SKM-1 treated with dmso at 0.1 percent for 144 hours (cell line): ENCODE data around the gene CDC20.

Experiments used
- DNase-seq: peaks from one replicate; lab custom pipeline; 2025; ENCODE audit not compliant: unreplicated experiment; lab: John Stamatoyannopoulos, UW

The CDC20 gene

DNA sequence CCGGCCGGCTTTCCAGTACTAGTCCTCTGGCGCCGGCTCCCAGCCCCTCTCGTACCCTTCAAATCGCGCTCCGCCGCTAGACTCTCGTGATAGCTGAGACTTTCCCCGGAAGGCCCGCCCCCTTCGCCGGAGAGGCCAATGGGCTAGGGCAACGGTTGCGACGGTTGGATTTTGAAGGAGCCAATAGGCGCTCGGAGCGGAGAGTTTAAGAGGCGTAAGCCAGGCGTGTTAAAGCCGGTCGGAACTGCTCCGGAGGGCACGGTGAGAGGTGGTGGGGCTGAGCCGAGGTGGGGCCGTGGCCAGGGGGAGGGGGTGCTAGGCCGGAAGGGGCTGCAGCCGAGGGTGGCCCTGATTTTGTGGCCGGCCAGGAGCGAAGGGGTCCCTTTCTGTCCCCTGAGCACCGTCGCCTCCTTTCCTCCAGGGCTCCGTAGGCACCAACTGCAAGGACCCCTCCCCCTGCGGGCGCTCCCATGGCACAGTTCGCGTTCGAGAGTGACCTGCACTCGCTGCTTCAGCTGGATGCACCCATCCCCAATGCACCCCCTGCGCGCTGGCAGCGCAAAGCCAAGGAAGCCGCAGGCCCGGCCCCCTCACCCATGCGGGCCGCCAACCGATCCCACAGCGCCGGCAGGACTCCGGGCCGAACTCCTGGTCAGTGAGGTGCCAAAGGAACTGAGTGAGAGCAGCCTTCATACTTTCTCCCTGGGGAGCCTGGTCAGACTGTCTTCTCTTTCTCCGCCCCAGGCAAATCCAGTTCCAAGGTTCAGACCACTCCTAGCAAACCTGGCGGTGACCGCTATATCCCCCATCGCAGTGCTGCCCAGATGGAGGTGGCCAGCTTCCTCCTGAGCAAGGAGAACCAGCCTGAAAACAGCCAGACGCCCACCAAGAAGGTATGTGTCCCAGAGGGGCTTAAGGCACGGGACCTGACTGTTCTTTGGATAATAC lies at the start of gene CDC20:
TSS of gene CDC20 (plus strand) at position 236 of the 948 bp plus-strand sequence. CDS start at position 471, 235 bp downstream.
- peak; percentile 97 for DNase-seq

- DNase-seq = no peak
Measured at GRCh38 chr1:43309405-43310025, 49.3 kb upstream of the CDC20 start.

- DNase-seq = no peak
Measured at GRCh38 chr1:43311521-43311920, 47.3 kb upstream of the CDC20 start.

- no peak for DNase-seq
Measured at GRCh38 chr1:43312212-43312623, 46.6 kb upstream of the CDC20 start.

- no peak for DNase-seq
Measured at GRCh38 chr1:43312663-43313515, 45.9 kb upstream of the CDC20 start.

- DNase-seq = no peak
Measured at GRCh38 chr1:43313771-43314170, 45.0 kb upstream of the CDC20 start.

DNA sequence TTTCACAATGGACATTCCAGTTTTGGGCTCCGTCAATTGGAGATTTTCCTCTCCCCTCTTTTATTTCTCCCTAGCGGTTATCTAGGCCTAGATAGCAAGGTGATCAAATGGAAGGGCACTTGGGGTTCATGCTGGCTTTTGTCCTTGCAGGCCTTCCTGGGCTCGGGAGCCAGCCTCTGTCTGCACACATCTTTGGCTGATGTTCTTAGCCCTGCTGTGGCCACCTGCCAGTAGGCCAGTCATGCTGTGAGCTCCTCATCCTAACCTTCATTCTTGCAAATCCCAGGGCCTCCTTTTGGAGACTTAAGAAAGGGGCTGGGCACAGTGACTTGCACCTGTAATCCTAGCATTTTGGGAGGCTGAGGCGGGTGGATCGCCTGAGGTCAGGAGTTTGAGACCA lies 44.5 kb upstream of the CDC20 start:
- no peak for DNase-seq

DNA sequence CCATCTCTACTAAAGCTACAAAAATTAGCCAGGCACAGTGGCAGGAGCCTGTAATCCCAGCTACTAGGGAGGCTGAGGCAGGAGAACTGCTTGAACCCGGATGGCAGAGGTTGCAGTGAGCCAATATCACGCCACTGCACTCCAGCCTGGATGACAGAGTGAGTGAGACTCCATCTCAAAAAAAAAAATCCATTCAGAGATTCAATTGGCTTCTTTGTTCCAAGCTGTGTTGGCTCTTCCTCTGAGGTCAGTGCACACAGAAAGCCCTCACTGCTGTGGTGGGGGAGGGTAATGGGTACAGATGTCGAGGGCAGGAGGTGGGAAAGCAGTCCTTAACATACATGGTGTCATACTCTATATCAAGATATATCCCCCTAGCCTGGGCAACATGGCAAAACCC lies 43.3 kb upstream of the CDC20 start:
- DNase-seq = no peak

- no peak for DNase-seq
Measured at GRCh38 chr1:43315963-43316737, 42.6 kb upstream of the CDC20 start.

- no peak for DNase-seq
Measured at GRCh38 chr1:43316738-43317520, 41.9 kb upstream of the CDC20 start.

DNA sequence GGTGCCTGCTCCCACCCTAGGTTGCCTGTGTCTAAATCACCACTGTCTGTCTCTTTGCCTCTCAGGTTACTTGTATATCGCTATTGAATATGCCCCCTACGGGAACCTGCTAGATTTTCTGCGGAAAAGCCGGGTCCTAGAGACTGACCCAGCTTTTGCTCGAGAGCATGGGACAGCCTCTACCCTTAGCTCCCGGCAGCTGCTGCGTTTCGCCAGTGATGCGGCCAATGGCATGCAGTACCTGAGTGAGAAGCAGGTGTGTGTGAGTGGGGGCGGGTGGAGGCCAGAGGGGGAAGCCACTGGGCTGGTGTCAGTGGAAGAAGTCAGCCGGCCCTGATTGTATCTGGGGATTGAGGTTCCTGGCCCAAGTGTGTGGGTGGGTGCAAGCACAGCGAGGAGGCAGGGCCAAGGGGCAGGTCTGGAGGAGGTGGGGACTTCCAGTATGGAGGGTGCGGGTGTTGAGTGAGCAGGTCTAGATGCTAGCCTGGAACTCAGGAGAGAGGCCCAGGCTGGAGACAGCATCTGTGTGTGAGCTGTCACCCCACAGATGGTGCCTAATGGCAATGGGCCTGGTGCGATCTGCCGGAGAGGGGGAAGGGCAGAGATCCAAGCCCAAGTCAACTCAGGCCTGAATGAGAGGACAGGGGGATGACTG lies 40.8 kb upstream of the CDC20 start:
- DNase-seq = no peak

GRCh38 chr1:43318831-43319230 lies 40.0 kb upstream of the CDC20 start:
- no peak for DNase-seq

- DNase-seq = no peak
Measured at GRCh38 chr1:43319288-43319687, 39.5 kb upstream of the CDC20 start.

GRCh38 chr1:43319766-43320165 lies 39.0 kb upstream of the CDC20 start:
- DNase-seq = no peak

DNA sequence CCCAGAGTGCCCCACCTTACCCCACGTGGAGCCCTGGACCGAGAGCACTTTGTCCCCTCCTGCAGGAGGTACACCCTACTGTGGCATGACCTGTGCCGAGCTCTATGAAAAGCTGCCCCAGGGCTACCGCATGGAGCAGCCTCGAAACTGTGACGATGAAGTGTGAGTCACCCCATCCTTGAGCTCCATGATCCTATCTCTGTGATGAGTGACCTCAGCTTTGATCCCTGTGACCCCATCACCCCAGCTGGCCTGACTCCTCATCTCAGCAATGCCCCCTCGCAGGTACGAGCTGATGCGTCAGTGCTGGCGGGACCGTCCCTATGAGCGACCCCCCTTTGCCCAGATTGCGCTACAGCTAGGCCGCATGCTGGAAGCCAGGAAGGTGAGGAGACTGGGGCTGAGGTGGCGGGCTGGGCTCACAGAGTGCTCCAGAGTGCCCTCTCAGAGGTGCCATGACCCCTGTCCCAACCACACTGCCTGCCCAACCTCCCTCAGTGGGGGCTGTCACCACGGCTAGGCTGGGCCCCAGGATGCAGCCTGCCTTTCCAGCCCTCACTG lies 37.4 kb upstream of the CDC20 start:
- no peak for DNase-seq

GRCh38 chr1:43322506-43322905 lies 36.3 kb upstream of the CDC20 start:
- no peak for DNase-seq

GRCh38 chr1:43324810-43325209 lies 34.0 kb upstream of the CDC20 start:
- no peak for DNase-seq

DNA sequence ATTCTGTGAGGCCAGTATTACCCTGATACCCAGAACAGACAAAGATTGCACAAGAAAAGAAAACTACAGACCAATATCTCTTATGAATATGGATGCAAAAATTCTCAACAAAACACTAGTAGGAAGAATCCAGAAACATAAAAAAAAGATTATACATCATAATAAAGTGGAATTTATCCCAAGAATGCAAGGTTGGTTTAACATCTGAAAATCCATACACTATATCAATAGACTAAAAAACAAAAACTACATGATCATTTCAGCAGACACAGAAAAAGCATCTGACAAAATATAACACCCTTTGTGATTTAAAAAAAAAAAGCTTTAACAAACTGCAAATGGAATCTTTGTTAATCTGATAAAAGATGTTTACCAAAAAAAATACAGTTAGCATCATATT lies 33.4 kb upstream of the CDC20 start:
- DNase-seq = no peak
